ENCODE data around the gene LCN15. TPM values are rescaled to one million over a fixed set of nuclear protein-coding genes. Genes with fewer than 3 reads are reported as not detected.
"Not testable (repeated sequence)": the region's sequence is repeated elsewhere in the genome, so short reads cannot be mapped to it uniquely, and the experiment has no call there.

Gene LCN15
- total RNA-seq, 1 experiment from 2014 or later, result 0.05 TPM

GRCh38 chr9:136766410-136767120 lies 2.2 kb upstream of the LCN15 start:
- H3K4me3 ChIP-seq (ENCODE audit: low read depth in 2 of 2, low read length in 2 of 2); ATAC-seq; H3K9me3 ChIP-seq (ENCODE audit: control insufficient read depth, insufficient read depth, low read depth, low read length); DNase-seq (ENCODE audit: low read depth, low spot score); intact Hi-C loops (cut with micrococcal nuclease; ENCODE audit: unreplicated experiment); H3K36me3 ChIP-seq (ENCODE audit: control insufficient read depth, insufficient read depth, low read length); in situ Hi-C loops (cut with HindIII; ENCODE audit: low pct_unique_long_range_greater_than_20kb, low sequenced_read_pairs); H3K27me3 ChIP-seq (ENCODE audit: control insufficient read depth, insufficient read depth, low read length); POLR2A ChIA-PET; BruUV-seq (replicated peaks); H3K27ac ChIP-seq (ENCODE audit: low read length); H3K4me1 ChIP-seq (ENCODE audit: control insufficient read depth, insufficient read depth, low read length): not testable (repeated sequence)
- CTCF ChIA-PET, result interaction anchor here (0.5 to 1.2 kb wide), 5 partner anchors 9 to 595 kb away, joined by 3 to 5 read pairs (median 3); partner anchors contain the start of gene LCN8
- TF ChIP-seq CTCF (IDR thresholded peaks at IDR 0.05), result peak; percentile 44

GRCh38 chr9:136765745-136766409 lies 1.6 kb upstream of the LCN15 start:
- H3K36me3 ChIP-seq (ENCODE audit: control insufficient read depth, insufficient read depth, low read length); ATAC-seq; DNase-seq (ENCODE audit: low read depth, low spot score); H3K27ac ChIP-seq (ENCODE audit: low read length); H3K9me3 ChIP-seq (ENCODE audit: control insufficient read depth, insufficient read depth, low read depth, low read length); intact Hi-C loops (cut with micrococcal nuclease; ENCODE audit: unreplicated experiment); H3K4me1 ChIP-seq (ENCODE audit: control insufficient read depth, insufficient read depth, low read length); H3K4me3 ChIP-seq (ENCODE audit: low read depth in 2 of 2, low read length in 2 of 2); H3K27me3 ChIP-seq (ENCODE audit: control insufficient read depth, insufficient read depth, low read length); in situ Hi-C loops (cut with HindIII; ENCODE audit: low pct_unique_long_range_greater_than_20kb, low sequenced_read_pairs); POLR2A ChIA-PET; BruUV-seq (replicated peaks): not testable (repeated sequence)
- CTCF ChIA-PET, result interaction anchor here (0.5 to 0.8 kb wide), 3 partner anchors 8 to 595 kb away, joined by 3 read pairs; partner anchors contain the start of gene LCN8

- Histone ChIP-seq H3K27ac (ENCODE audit: low read length) (no peak overlapping the region), H3K4me3 (ENCODE audit: low read depth in 2 of 2, low read length in 2 of 2) (no peak overlapping the region), H3K27me3 (ENCODE audit: control insufficient read depth, insufficient read depth, low read length) (no peaks in the 10 kb centered on the region), H3K4me1 (ENCODE audit: control insufficient read depth, insufficient read depth, low read length) (peaks cover 3% of the 10 kb centered on the region; the same call in 1 of the 2 replicates), H3K36me3 (ENCODE audit: control insufficient read depth, insufficient read depth, low read length) (no peaks in the 10 kb centered on the region), H3K9me3 (ENCODE audit: control insufficient read depth, insufficient read depth, low read depth, low read length) (no peaks in the 10 kb centered on the region)
- no TSS peak for BruUV-seq (replicated peaks)
- in situ Hi-C loops (cut with HindIII; ENCODE audit: low pct_unique_long_range_greater_than_20kb, low sequenced_read_pairs), result no loop called here
- DNase-seq (ENCODE audit: low read depth, low spot score) (no peak), ATAC-seq (no peak)
- TF ChIP-seq POLR2AphosphoS5 (IDR thresholded peaks at IDR 0.05; ENCODE audit: low read depth, low read length) (no peak), REST (IDR thresholded peaks at IDR 0.05; ENCODE audit: insufficient read depth in 1 of 2, low read depth in 2 of 2, low read length in 1 of 2) (no peak), CTCF (IDR thresholded peaks at IDR 0.05) (no peak), SIN3A (IDR thresholded peaks at IDR 0.05; ENCODE audit: borderline replicate concordance, insufficient read depth, low read depth, low read length) (no peak), TCF7L2 (IDR thresholded peaks at IDR 0.05; ENCODE audit: low read depth, low read length) (no peak)
- intact Hi-C loops (cut with micrococcal nuclease; ENCODE audit: unreplicated experiment), result no loop called here
- POLR2A ChIA-PET, result no interaction called here
- CTCF ChIA-PET, result no interaction called here
Observed at GRCh38 chr9:136765041-136765440, 723 bp upstream of the LCN15 start.

All from Panc1 (cell line).